Mammary epithelial cell (primary cell): ENCODE data around the gene NOS2.

Experiments
- CTCF ChIP-seq, 2 donors: IDR thresholded peaks in 1 of 2; conservative IDR thresholded peaks in 1 of 2; 2 replicates each; pipeline ENCODE4 v1.5.1; 2011 to 2012; ENCODE audit warnings: inconsistent platforms in 2 of 2, low read length in 2 of 2, mild to moderate bottlenecking in 2 of 2, control low read depth in 1 of 2, low read depth in 1 of 2; ENCODE audit not compliant: insufficient read depth in 1 of 2; ENCODE audit errors: extremely low read depth in 1 of 2
- EZH2 ChIP-seq: IDR thresholded peaks from 2 replicates; pipeline ENCODE4 v1.6.1; 2012; ENCODE audit warnings: low read length, inconsistent platforms, borderline replicate concordance

- TF ChIP-seq CTCF (conservative IDR thresholded peaks at IDR 0.05 in 1 of 2, IDR thresholded peaks at IDR 0.05 in 1 of 2; ENCODE audit: extremely low read depth in 1 of 2, insufficient read depth in 1 of 2, low read depth in 1 of 2, low read length in 2 of 2) = no peak
- TF ChIP-seq EZH2 = no peak
Measured at GRCh38 chr17:27798376-27798775, 2.0 kb downstream of the NOS2 start.
